Measurements from ENCODE around the gene CCDC187. TPM values are rescaled to one million over a fixed set of nuclear protein-coding genes. Genes with fewer than 3 reads are reported as not detected.

Gene CCDC187
- total and polyA plus RNA-seq, 2 of the 8 experiments (the other 6 are each of a cell fraction or from before 2014, with no cell fraction given) = 0.02 TPM; not detected in 1

Other genes starting within 250 kb of the CCDC187 start
- 13.6 and 14.0 TPM in 2 replicates for gene NACC2, start 208.8 kb downstream of the CCDC187 start, total RNA-seq (2021; fragmentation: NEBNext Ultra II Directional; extraction: Animal tissue kit (Norgen Biotek cat#: 25700))
- gene NACC2, start 208.8 kb downstream of the CCDC187 start, polyA plus RNA-seq (2011; rRNA removed) = 8.3 and 14.9 TPM in 2 replicates
- gene TMEM250, start 185.2 kb downstream of the CCDC187 start, total RNA-seq (2021; fragmentation: NEBNext Ultra II Directional; extraction: Animal tissue kit (Norgen Biotek cat#: 25700)) = 34.9 and 35.3 TPM in 2 replicates
- 22.3 and 36.1 TPM in 2 replicates for gene TMEM250, start 185.2 kb downstream of the CCDC187 start, polyA plus RNA-seq (2011; rRNA removed)
- gene LHX3, start 99.0 kb downstream of the CCDC187 start, total RNA-seq (2021; fragmentation: NEBNext Ultra II Directional; extraction: Animal tissue kit (Norgen Biotek cat#: 25700)) = not detected in 2 replicates
- 0.02 and 0.03 TPM in 2 replicates for gene LHX3, start 99.0 kb downstream of the CCDC187 start, polyA plus RNA-seq (2011; rRNA removed)
- gene QSOX2, start 58.3 kb downstream of the CCDC187 start, total RNA-seq (2021; fragmentation: NEBNext Ultra II Directional; extraction: Animal tissue kit (Norgen Biotek cat#: 25700)) = 27.5 and 28.6 TPM in 2 replicates
- 18.0 and 21.8 TPM in 2 replicates for gene QSOX2, start 58.3 kb downstream of the CCDC187 start, polyA plus RNA-seq (2011; rRNA removed)
- 15.7 and 18.0 TPM in 2 replicates for gene GPSM1, start 23.4 kb upstream of the CCDC187 start, total RNA-seq (2021; fragmentation: NEBNext Ultra II Directional; extraction: Animal tissue kit (Norgen Biotek cat#: 25700))
- 12.8 and 19.8 TPM in 2 replicates for gene GPSM1, start 23.4 kb upstream of the CCDC187 start, polyA plus RNA-seq (2011; rRNA removed)
- gene DNLZ, start 59.6 kb upstream of the CCDC187 start, total RNA-seq (2021; fragmentation: NEBNext Ultra II Directional; extraction: Animal tissue kit (Norgen Biotek cat#: 25700)) = 17.9 and 19.0 TPM in 2 replicates
- gene DNLZ, start 59.6 kb upstream of the CCDC187 start, polyA plus RNA-seq (2011; rRNA removed) = 11.6 and 13.6 TPM in 2 replicates
- gene CARD9, start 69.6 kb upstream of the CCDC187 start, total RNA-seq (2021; fragmentation: NEBNext Ultra II Directional; extraction: Animal tissue kit (Norgen Biotek cat#: 25700)) = 0.88 and 1.1 TPM in 2 replicates
- 0.13 and 0.15 TPM in 2 replicates for gene CARD9, start 69.6 kb upstream of the CCDC187 start, polyA plus RNA-seq (2011; rRNA removed)
- gene SNAPC4, start 96.1 kb upstream of the CCDC187 start, total RNA-seq (2021; fragmentation: NEBNext Ultra II Directional; extraction: Animal tissue kit (Norgen Biotek cat#: 25700)) = 15.1 and 18.1 TPM in 2 replicates
- 6.9 and 10.0 TPM in 2 replicates for gene SNAPC4, start 96.1 kb upstream of the CCDC187 start, polyA plus RNA-seq (2011; rRNA removed)
- 102 and 110 TPM in 2 replicates for gene ENTR1, start 106.5 kb upstream of the CCDC187 start, total RNA-seq (2021; fragmentation: NEBNext Ultra II Directional; extraction: Animal tissue kit (Norgen Biotek cat#: 25700))
- 65.2 and 80.3 TPM in 2 replicates for gene ENTR1, start 106.5 kb upstream of the CCDC187 start, polyA plus RNA-seq (2011; rRNA removed)
- gene PMPCA, start 106.6 kb upstream of the CCDC187 start, total RNA-seq (2021; fragmentation: NEBNext Ultra II Directional; extraction: Animal tissue kit (Norgen Biotek cat#: 25700)) = 88.2 and 89.2 TPM in 2 replicates
- gene PMPCA, start 106.6 kb upstream of the CCDC187 start, polyA plus RNA-seq (2011; rRNA removed) = 60.0 and 78.1 TPM in 2 replicates
- 11.3 and 11.5 TPM in 2 replicates for gene INPP5E, start 135.8 kb upstream of the CCDC187 start, total RNA-seq (2021; fragmentation: NEBNext Ultra II Directional; extraction: Animal tissue kit (Norgen Biotek cat#: 25700))
- gene INPP5E, start 135.8 kb upstream of the CCDC187 start, polyA plus RNA-seq (2011; rRNA removed) = 8.7 and 14.3 TPM in 2 replicates
- 47.1 and 49.0 TPM in 2 replicates for gene SEC16A, start 178.9 kb upstream of the CCDC187 start, total RNA-seq (2021; fragmentation: NEBNext Ultra II Directional; extraction: Animal tissue kit (Norgen Biotek cat#: 25700))
- 21.6 and 25.1 TPM in 2 replicates for gene SEC16A, start 178.9 kb upstream of the CCDC187 start, polyA plus RNA-seq (2011; rRNA removed)
- 55.6 and 60.9 TPM in 2 replicates for gene NOTCH1, start 242.0 kb upstream of the CCDC187 start, total RNA-seq (2021; fragmentation: NEBNext Ultra II Directional; extraction: Animal tissue kit (Norgen Biotek cat#: 25700))
- gene NOTCH1, start 242.0 kb upstream of the CCDC187 start, polyA plus RNA-seq (2011; rRNA removed) = 6.9 and 19.9 TPM in 2 replicates